ENCODE results near the gene PCARE.

PCARE gene

DNA sequence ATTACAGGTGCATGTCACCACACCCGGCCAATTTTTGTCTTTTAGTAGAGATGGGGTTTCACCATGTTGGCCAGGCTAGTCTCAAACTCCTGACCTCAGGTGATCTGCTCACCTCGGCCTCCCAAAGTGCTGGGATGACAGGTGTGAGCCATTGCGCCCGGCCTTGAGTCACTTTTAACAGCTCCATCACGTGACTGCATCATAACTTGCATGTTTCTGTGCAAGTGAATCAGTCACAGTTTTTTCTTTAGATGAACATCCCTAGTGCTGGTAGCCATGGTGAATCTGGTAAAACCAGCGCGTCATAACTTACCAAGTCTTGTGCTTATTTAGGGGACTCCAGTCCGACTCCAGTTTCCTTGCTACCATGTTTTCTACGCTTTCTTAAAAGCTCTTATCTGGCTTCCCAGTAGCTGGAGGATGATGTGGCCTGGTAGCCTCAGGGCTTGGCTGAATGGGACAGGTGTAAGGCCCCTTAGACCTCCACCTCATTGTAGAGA, 33.1 kb downstream of the PCARE start:
- no peak overlapping the region for H3K4me3 ChIP-seq (ENCODE audit: low read depth, low read length)
- H3K4me1 ChIP-seq (ENCODE audit: control insufficient read depth, insufficient read depth, low read length), result no peaks in the 10 kb centered on the region
- H3K9me3 ChIP-seq (ENCODE audit: control insufficient read depth, insufficient read depth, low read depth, low read length), result no peaks in the 10 kb centered on the region
- no peaks in the 10 kb centered on the region for H3K36me3 ChIP-seq (ENCODE audit: control insufficient read depth in 2 of 2, insufficient read depth in 1 of 2, low read length in 2 of 2)
- TF ChIP-seq ZNF169 (tag by site-specific recombination; IDR thresholded peaks at IDR 0.05), result no peak
- TF ChIP-seq, protein P1, sequence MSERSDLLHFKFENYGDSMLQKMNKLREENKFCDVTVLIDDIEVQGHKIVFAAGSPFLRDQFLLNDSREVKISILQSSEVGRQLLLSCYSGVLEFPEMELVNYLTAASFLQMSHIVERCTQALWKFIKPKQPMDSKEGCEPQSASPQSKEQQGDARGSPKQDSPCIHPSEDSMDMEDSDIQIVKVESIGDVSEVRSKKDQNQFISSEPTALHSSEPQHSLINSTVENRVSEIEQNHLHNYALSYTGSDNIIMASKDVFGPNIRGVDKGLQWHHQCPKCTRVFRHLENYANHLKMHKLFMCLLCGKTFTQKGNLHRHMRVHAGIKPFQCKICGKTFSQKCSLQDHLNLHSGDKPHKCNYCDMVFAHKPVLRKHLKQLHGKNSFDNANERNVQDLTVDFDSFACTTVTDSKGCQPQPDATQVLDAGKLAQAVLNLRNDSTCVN (tag by site-specific recombination; optimal IDR thresholded peaks at IDR 0.05), result no peak
- no peak for TF ChIP-seq EGR2 (tag by site-specific recombination; IDR thresholded peaks at IDR 0.05; ENCODE audit: low read depth)
- TF ChIP-seq, protein P2, sequence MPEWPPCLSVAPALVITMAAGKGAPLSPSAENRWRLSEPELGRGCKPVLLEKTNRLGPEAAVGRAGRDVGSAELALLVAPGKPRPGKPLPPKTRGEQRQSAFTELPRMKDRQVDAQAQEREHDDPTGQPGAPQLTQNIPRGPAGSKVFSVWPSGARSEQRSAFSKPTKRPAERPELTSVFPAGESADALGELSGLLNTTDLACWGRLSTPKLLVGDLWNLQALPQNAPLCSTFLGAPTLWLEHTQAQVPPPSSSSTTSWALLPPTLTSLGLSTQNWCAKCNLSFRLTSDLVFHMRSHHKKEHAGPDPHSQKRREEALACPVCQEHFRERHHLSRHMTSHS (tag by site-specific recombination; IDR thresholded peaks at IDR 0.05), result no peak
- TF ChIP-seq, protein P3, sequence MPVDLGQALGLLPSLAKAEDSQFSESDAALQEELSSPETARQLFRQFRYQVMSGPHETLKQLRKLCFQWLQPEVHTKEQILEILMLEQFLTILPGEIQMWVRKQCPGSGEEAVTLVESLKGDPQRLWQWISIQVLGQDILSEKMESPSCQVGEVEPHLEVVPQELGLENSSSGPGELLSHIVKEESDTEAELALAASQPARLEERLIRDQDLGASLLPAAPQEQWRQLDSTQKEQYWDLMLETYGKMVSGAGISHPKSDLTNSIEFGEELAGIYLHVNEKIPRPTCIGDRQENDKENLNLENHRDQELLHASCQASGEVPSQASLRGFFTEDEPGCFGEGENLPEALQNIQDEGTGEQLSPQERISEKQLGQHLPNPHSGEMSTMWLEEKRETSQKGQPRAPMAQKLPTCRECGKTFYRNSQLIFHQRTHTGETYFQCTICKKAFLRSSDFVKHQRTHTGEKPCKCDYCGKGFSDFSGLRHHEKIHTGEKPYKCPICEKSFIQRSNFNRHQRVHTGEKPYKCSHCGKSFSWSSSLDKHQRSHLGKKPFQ (tag by site-specific recombination; IDR thresholded peaks at IDR 0.05), result no peak
- TF ChIP-seq ZNF302 (tag by site-specific recombination; IDR thresholded peaks at IDR 0.05; ENCODE audit: low read depth), result no peak
- no peak for TF ChIP-seq ZNF416 (tag by site-specific recombination; IDR thresholded peaks at IDR 0.05)
- no peak for TF ChIP-seq ZFP3 (tag by site-specific recombination; IDR thresholded peaks at IDR 0.05; ENCODE audit: low read depth)
- TF ChIP-seq, protein P4, sequence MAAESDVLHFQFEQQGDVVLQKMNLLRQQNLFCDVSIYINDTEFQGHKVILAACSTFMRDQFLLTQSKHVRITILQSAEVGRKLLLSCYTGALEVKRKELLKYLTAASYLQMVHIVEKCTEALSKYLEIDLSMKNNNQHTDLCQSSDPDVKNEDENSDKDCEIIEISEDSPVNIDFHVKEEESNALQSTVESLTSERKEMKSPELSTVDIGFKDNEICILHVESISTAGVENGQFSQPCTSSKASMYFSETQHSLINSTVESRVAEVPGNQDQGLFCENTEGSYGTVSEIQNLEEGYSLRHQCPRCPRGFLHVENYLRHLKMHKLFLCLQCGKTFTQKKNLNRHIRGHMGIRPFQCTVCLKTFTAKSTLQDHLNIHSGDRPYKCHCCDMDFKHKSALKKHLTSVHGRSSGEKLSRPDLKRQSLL (tag by site-specific recombination; IDR thresholded peaks at IDR 0.05), result no peak
- TF ChIP-seq GLI2 (tag by site-specific recombination; IDR thresholded peaks at IDR 0.05; ENCODE audit: borderline replicate concordance, low read depth), result no peak
- no peak for TF ChIP-seq ZNF121 (tag by site-specific recombination; IDR thresholded peaks at IDR 0.05)
- H3K27ac ChIP-seq (ENCODE audit: extremely low read depth, low read depth, low read length), result no peak overlapping the region
- POLR2A ChIA-PET, result no interaction called here
- CTCF ChIA-PET, result interaction anchor here (0.5 to 1.1 kb wide), 2 partner anchors 63 to 106 kb away, joined by 3 read pairs; no protein-coding TSS in a partner anchor

DNA sequence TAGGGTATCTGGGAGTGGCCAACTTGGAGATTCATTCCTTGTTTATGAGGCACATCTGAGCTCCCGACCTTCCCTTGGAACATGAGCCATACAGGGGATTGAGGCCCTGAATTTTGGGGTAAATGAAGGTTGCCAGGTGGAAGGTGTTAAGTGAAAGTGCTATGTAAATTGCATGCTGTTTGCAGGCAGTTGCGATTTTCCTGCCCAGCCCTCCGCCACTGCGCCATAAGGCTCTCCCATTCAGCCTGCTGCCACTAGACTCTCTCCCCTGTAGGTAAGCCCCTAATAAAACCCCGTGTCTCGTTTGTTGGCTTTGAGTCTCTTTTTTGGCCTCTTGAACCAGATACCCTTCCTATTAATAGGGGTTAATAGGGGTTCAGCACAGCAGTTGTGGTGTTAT, 33.8 kb downstream of the PCARE start:
- Histone ChIP-seq H3K4me1 (ENCODE audit: control insufficient read depth, insufficient read depth, low read length) (no peaks in the 10 kb centered on the region), H3K36me3 (ENCODE audit: control insufficient read depth in 2 of 2, insufficient read depth in 1 of 2, low read length in 2 of 2) (no peaks in the 10 kb centered on the region), H3K27ac (ENCODE audit: extremely low read depth, low read depth, low read length) (no peak overlapping the region), H3K9me3 (ENCODE audit: control insufficient read depth, insufficient read depth, low read depth, low read length) (no peaks in the 10 kb centered on the region), H3K4me3 (ENCODE audit: low read depth, low read length) (no peak overlapping the region)
- TF ChIP-seq ZNF626 (tag by site-specific recombination; IDR thresholded peaks at IDR 0.05) (no peak), SALL2 (tag by site-specific recombination; IDR thresholded peaks at IDR 0.05; ENCODE audit: borderline replicate concordance) (no peak), ZNF830 (tag by site-specific recombination; IDR thresholded peaks at IDR 0.05; ENCODE audit: low read depth) (no peak), ZNF2 (tag by site-specific recombination; IDR thresholded peaks at IDR 0.05) (no peak), ZNF654 (tag by site-specific recombination; IDR thresholded peaks at IDR 0.05; ENCODE audit: low read depth) (no peak), ZNF324 (tag by site-specific recombination; IDR thresholded peaks at IDR 0.05) (no peak), GFI1B (tag by site-specific recombination; IDR thresholded peaks at IDR 0.05) (no peak), ZXDB (tag by site-specific recombination; IDR thresholded peaks at IDR 0.05) (no peak), ZNF837 (tag by site-specific recombination; IDR thresholded peaks at IDR 0.05) (no peak), ZNF624 (tag by site-specific recombination; IDR thresholded peaks at IDR 0.05) (no peak), TRIM28 (IDR thresholded peaks at IDR 0.05; ENCODE audit: borderline replicate concordance, low read length) (no peak), ZNF169 (tag by site-specific recombination; IDR thresholded peaks at IDR 0.05) (no peak), ZNF76 (tag by site-specific recombination; IDR thresholded peaks at IDR 0.05; ENCODE audit: borderline replicate concordance, low read depth) (no peak), ZNF600 (tag by site-specific recombination; IDR thresholded peaks at IDR 0.05) (no peak), OVOL3 (tag by site-specific recombination; IDR thresholded peaks at IDR 0.05) (no peak), ZNF791 (tag by site-specific recombination; IDR thresholded peaks at IDR 0.05) (no peak), BCL11A (tag by site-specific recombination; IDR thresholded peaks at IDR 0.05; ENCODE audit: low read depth) (no peak), ZNF560 (tag by site-specific recombination; IDR thresholded peaks at IDR 0.05; ENCODE audit: borderline replicate concordance) (no peak)
- POLR2A ChIA-PET, result no interaction called here
- CTCF ChIA-PET, result interaction anchor here (1.1 kb wide), 1 partner anchor 106 kb away, joined by 3 read pairs; no protein-coding TSS in a partner anchor

All from HEK293 (cell line).